Fibroblast of pulmonary artery (primary cell): ENCODE results near the gene ADAMTS3.

Experiments used
- DNase-seq: peaks from one replicate; pipeline ENCODE4 v3.0.0-alpha.2; 2010; ENCODE audit warnings: low read depth
- H3K4me3 ChIP-seq: replicated peaks from 2 replicates; pipeline ENCODE4 v1.5.1; 2011; ENCODE audit warnings: low read depth, mild to moderate bottlenecking, control low read depth, low read length, moderate library complexity
- TF ChIP-seq, protein P1 (sequence below): IDR thresholded peaks from 2 replicates; pipeline ENCODE4 v1.5.1; 2011; ENCODE audit warnings: mild to moderate bottlenecking, control low read depth, low read length, inconsistent platforms; ENCODE audit errors: missing control alignments

Gene ADAMTS3

DNA sequence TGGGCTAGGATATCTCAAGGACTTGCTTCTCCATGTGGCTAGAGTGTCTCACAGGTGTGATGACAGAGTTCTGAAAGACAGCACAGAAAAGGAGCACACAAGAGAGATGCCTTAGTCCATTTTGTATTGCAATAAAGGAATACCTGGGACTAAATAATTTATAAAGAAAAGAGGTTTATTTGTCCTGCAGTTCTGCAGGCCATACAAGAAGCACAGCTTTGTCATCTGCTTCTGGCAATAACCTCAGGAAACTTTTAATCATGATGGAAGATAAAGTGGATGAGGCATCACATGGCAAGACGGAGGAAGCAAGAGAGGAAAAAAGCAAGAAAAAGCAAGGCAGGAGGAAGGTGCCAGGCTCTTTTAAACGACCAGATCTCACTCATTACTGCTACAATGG, 126.9 kb downstream of the ADAMTS3 start:
- TF ChIP-seq, protein P1, sequence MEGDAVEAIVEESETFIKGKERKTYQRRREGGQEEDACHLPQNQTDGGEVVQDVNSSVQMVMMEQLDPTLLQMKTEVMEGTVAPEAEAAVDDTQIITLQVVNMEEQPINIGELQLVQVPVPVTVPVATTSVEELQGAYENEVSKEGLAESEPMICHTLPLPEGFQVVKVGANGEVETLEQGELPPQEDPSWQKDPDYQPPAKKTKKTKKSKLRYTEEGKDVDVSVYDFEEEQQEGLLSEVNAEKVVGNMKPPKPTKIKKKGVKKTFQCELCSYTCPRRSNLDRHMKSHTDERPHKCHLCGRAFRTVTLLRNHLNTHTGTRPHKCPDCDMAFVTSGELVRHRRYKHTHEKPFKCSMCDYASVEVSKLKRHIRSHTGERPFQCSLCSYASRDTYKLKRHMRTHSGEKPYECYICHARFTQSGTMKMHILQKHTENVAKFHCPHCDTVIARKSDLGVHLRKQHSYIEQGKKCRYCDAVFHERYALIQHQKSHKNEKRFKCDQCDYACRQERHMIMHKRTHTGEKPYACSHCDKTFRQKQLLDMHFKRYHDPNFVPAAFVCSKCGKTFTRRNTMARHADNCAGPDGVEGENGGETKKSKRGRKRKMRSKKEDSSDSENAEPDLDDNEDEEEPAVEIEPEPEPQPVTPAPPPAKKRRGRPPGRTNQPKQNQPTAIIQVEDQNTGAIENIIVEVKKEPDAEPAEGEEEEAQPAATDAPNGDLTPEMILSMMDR = no peak
- DNase-seq = no peak
- no peak overlapping the region for H3K4me3 ChIP-seq

DNA sequence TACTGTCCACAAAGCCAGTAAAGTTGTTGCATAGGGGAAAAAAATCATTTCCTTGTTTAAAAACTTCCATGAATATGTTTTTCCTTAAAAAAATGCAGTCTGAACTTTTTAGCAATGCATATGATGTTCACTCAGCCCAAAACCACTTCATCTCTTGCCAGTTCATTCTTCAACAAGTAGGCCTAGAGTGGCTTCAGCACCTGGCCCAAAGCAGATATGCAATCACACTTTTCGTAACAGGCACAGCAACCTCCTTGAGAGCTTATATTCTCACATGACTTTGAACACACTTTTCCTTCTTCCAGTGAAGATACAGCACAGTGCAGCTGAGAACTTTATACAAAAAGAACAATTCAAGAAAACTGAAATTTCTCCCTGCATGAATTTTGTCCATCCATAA, 128.6 kb downstream of the ADAMTS3 start:
- TF ChIP-seq, protein P1 = no peak
- no peak for DNase-seq
- no peak overlapping the region for H3K4me3 ChIP-seq

DNA sequence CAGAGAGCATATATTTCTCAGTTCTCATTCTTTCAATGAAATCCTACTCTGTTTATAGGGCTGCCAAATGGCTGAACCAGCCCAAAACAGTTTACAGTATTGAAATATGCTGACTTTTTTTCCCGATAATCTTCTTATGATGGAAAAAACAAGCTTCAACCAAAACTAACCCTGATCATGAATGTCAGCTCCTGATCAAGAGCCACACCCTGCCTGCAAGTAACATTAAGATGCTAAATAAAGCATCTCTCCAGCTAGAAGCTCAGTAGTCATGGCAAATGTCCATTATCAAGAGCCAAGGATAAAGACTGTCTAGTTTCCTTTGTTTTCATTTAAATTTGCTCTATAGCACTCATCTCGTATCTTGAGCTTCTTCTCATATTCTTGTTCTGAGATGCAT, 136.0 kb downstream of the ADAMTS3 start:
- H3K4me3 ChIP-seq = no peak overlapping the region
- DNase-seq = no peak
- TF ChIP-seq, protein P1 = no peak

DNA sequence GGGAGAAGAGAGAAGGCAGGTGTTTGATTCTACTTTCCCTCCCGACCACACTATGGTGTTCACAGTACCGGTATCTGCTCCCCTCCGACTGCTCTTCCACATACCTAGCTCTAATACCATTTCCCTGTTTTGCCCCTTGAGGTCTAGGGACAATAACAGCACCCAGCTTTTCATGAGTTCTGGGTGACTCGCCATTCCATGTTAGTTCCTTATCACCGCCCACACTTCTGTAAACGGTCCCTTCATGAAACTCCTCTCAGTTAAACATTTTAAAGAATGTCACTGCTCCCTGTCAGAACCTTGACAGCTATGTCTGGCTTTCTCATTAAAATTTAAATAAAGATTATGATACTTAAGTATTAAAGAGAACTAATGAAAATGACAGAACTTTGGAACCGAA, 136.7 kb downstream of the ADAMTS3 start:
- H3K4me3 ChIP-seq = no peak overlapping the region
- DNase-seq = no peak
- TF ChIP-seq, protein P1 = no peak

DNA sequence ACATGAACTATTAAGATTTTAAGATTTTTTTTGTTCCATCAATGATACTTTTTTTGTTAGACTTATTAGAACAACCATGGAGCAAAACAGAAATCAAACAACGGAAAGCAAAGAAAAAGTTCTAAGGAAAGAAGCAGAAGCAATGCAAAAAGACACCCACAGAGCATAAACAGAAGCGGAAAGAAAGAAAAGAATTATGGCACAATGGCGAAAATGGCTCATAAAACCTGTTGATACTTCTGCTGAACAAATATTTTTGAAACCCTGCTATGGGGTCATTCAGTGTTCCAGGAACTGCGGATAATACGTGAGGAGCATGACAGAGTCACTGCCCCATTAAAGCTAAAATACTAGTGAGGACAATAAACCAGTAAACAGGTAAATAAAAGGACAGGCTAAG, 138.0 kb downstream of the ADAMTS3 start:
- H3K4me3 ChIP-seq = no peak overlapping the region
- DNase-seq = no peak
- TF ChIP-seq, protein P1 = no peak

DNA sequence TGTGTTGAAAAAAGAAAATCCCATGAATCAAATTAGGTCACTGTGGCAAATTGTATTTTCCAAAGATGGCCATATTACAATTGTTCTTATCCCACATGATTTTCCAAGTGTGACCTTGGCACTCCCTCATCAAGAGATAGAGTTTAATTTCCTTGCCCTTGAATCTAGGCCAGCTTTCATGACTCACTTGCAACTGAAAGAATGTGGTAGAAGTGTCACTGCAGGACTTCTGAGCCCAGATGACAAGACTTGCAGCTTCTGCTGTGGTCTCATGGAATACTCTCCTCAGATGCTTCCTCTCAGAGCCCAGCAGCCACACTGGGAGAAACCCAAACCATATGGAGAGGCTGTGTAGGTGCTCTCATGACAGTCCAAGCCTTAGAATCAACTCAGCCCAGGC, 139.0 kb downstream of the ADAMTS3 start:
- no peak overlapping the region for H3K4me3 ChIP-seq
- peak; percentile 21 for DNase-seq
- TF ChIP-seq, protein P1 = no peak

DNA sequence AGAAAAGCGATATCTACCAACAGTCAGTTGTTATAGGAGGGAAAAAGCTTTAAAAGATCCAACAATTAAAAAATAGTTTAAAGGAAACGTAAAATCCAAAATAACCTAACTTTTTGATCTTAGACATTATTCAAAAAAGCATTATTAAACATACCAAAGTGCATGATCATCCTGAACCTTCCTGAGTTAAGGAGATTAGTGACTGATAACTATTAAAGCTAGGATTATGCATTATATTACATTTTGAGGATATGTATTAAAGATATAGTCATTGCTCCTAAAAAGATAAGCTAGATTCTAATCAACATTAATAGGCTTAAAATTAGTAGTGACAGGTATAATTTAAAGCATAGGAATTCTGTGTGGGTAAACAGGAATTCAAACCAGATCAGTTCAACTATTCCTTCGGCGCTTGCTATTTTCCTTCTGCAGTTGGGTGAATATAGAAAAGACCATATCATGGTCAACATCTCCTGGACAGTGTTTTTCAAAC, 139.6 kb downstream of the ADAMTS3 start:
- no peak for DNase-seq
- no peak overlapping the region for H3K4me3 ChIP-seq
- TF ChIP-seq, protein P1 = no peak
